Adipocyte (in vitro differentiated cells): ENCODE measurements around the gene VRK3.
"Not testable (repeated sequence)": the region's sequence is repeated elsewhere in the genome, so short reads cannot be mapped to it uniquely, and the experiment has no call there.

Source experiments
- DNase-seq: peaks from one replicate; pipeline ENCODE4 v3.0.0-alpha.2; 2015; ENCODE audit warnings: low read depth
- H3K27me3 ChIP-seq: replicated peaks from 2 replicates; pipeline ENCODE4 v1.7.0; 2013; ENCODE audit warnings: mild to moderate bottlenecking, low read length, moderate library complexity; ENCODE audit not compliant: control insufficient read depth, insufficient read depth
- H3K36me3 ChIP-seq: 2 replicates; pipeline ENCODE4 v1.7.0; 2013; ENCODE audit warnings: low read length, mild to moderate bottlenecking, moderate library complexity; ENCODE audit not compliant: control insufficient read depth, insufficient read depth, severe bottlenecking
- H3K4me1 ChIP-seq: 2 replicates; pipeline ENCODE4 v1.7.0; 2013; ENCODE audit warnings: mild to moderate bottlenecking, low read length, moderate library complexity; ENCODE audit not compliant: control insufficient read depth, insufficient read depth
- H3K4me3 ChIP-seq: 2 replicates; pipeline ENCODE4 v1.7.0; 2013; ENCODE audit warnings: mild to moderate bottlenecking, low read length, moderate library complexity
- H3K9ac ChIP-seq: 2 replicates; pipeline ENCODE4 v1.7.0; 2013; ENCODE audit warnings: mild to moderate bottlenecking, low read length, moderate library complexity
- H3K9me3 ChIP-seq: 2 replicates; pipeline ENCODE4 v1.7.0; 2013; ENCODE audit warnings: mild to moderate bottlenecking, low read length, moderate library complexity; ENCODE audit not compliant: control insufficient read depth

Gene VRK3

GRCh38 chr19:49953416-49953815, 71.8 kb downstream of the VRK3 start:
- peaks cover 76% of the 10 kb centered on the region for H3K27me3 ChIP-seq
- DNase-seq, result no peak
- no peak overlapping the region for H3K4me3 ChIP-seq
- H3K36me3 ChIP-seq, result no peaks in the 10 kb centered on the region
- H3K9me3 ChIP-seq, result no peaks in the 10 kb centered on the region
- H3K4me1 ChIP-seq, result peaks cover 8% of the 10 kb centered on the region
- H3K9ac ChIP-seq, result no peak overlapping the region

GRCh38 chr19:49952906-49953305, 72.3 kb downstream of the VRK3 start:
- Histone ChIP-seq H3K4me1 (peaks cover 8% of the 10 kb centered on the region), H3K27me3 (peaks cover 79% of the 10 kb centered on the region), H3K36me3 (no peaks in the 10 kb centered on the region), H3K9ac (no peak overlapping the region), H3K9me3 (no peaks in the 10 kb centered on the region), H3K4me3 (no peak overlapping the region)
- no peak for DNase-seq

DNA sequence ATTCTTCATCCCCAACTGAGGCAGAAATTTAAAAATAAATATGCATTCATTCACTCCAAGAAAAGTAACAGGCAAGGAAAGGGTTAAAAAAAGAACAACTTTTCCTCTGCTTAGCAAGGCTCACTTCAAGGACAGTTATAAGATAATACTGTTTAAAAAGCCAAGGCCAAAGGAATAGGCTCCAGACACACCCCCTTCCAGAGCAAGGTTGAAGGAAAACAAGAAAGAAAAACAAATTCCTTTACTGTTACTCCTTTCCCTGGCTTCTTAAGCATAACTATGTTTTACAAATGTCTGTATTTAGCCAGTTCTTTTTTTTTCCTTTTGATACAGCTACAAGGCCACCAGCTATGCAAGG, 72.7 kb downstream of the VRK3 start:
- no peak for DNase-seq
- Histone ChIP-seq H3K36me3 (no peaks in the 10 kb centered on the region), H3K4me1 (peaks cover 8% of the 10 kb centered on the region), H3K27me3 (peaks cover 83% of the 10 kb centered on the region), H3K9ac (no peak overlapping the region), H3K4me3 (no peak overlapping the region), H3K9me3 (no peaks in the 10 kb centered on the region)

GRCh38 chr19:49951806-49952478, 73.2 kb downstream of the VRK3 start:
- Histone ChIP-seq H3K4me1 (peaks cover 8% of the 10 kb centered on the region), H3K9ac (no peak overlapping the region), H3K36me3 (no peaks in the 10 kb centered on the region), H3K4me3 (no peak overlapping the region), H3K27me3 (peaks cover 82% of the 10 kb centered on the region), H3K9me3 (no peaks in the 10 kb centered on the region)
- no peak for DNase-seq

- H3K36me3 ChIP-seq, result no peaks in the 10 kb centered on the region
- H3K9me3 ChIP-seq, result no peaks in the 10 kb centered on the region
- H3K4me1 ChIP-seq, result peaks cover 8% of the 10 kb centered on the region
- H3K4me3 ChIP-seq, result no peak overlapping the region
- no peak for DNase-seq
- peaks cover 81% of the 10 kb centered on the region for H3K27me3 ChIP-seq
- no peak overlapping the region for H3K9ac ChIP-seq
Measured at GRCh38 chr19:49950956-49951526, 74.1 kb downstream of the VRK3 start.

- H3K9ac ChIP-seq, result no peak overlapping the region
- H3K27me3 ChIP-seq, result peaks cover 78% of the 10 kb centered on the region
- no peak overlapping the region for H3K4me3 ChIP-seq
- H3K36me3 ChIP-seq, result no peaks in the 10 kb centered on the region
- peaks cover 8% of the 10 kb centered on the region for H3K4me1 ChIP-seq
- H3K9me3 ChIP-seq, result no peaks in the 10 kb centered on the region
- no peak for DNase-seq
Measured at GRCh38 chr19:49950590-49950948, 74.6 kb downstream of the VRK3 start.

DNA sequence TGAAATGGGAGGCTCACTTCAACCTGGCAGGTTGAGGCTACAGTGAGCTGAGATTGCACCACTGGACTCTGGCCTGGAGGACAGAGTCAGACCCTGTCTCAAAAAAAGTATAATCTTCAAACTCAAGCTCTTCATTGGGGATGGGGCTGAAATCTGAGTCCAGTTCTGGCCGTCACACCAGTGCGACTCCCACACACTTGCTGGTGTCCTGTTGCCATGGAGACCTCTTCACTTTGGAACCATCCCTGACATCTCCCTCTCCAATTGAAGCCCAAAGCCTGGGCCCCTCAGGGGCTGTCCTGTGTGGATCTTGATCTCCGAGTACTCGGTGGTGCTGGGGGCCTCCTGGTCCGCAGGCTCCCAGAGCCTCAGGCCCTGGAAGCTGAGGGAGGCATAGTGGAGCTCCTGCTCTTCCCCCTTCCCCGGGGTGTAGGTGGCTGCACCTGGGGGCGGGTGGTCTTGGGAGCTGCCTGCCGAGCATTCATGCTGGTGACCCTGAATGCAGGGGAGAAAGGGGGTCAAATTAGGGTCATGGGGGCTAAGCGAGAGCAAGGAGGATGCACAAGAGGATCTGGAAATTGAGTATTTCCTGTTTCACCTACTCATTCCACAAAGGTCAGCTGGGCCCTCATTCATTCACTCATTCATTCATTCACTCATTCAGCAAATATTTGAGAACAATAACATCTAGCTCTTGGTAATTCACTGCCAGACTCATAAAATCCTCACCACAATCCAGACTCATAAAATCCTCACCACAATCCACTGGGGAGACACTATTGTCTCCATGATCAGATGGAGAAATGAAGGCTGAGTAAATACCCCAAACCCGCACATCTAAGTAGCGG, 75.2 kb downstream of the VRK3 start:
- Histone ChIP-seq H3K27me3 (peaks cover 73% of the 10 kb centered on the region), H3K4me1 (peaks cover 8% of the 10 kb centered on the region)
- DNase-seq, result no peak

DNA sequence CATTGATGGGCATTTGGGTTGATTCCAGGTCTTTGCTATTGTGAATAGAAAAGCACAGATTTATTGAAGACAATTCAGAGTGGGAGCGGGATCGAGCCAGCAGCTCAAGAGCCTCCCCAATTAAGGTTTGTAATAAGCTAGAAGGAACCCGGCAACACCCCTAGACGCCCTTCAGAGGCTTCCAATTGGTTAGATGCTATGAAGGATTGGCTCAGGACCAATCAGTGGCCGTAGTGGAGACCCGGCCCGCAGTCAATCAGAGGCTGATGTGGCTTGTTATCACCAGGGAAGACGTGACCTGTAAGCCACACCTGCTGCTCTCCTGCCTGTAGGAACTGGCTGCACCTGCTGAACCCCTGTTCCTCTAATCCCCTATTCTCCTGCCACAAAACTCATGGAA, 78.8 kb downstream of the VRK3 start:
- Histone ChIP-seq H3K4me3 (no peak overlapping the region), H3K36me3 (no peaks in the 10 kb centered on the region), H3K27me3 (peaks cover 54% of the 10 kb centered on the region), H3K4me1 (no peaks in the 10 kb centered on the region), H3K9ac (no peak overlapping the region), H3K9me3 (no peaks in the 10 kb centered on the region)
- no peak for DNase-seq

More for the DNA sequence above, 75.2 kb downstream of the VRK3 start:
- Histone ChIP-seq H3K9ac (no peak overlapping the region), H3K36me3 (no peaks in the 10 kb centered on the region), H3K4me3 (no peak overlapping the region), H3K9me3 (no peaks in the 10 kb centered on the region)

DNA sequence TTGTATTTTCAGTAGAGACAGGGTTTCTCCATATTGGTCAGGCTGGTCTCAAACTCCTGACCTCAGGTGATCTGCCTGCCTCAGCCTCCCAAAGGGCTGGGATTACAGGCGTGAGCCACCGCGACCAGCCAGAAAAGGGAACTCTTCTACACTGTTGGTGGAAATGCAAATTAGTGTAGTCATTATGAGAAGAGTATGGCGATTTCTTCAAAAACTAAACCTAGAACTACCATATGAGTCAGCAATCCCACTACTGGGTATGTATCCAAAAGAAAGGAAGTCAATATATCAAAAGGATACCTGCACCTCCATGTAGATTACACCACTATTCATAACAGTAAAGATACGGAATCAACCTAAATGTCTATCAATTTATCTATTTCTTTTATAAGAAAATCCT, 80.6 kb downstream of the VRK3 start:
- peaks cover 37% of the 10 kb centered on the region for H3K27me3 ChIP-seq
- not testable (repeated sequence) for DNase-seq, H3K4me1 ChIP-seq, H3K9me3 ChIP-seq, H3K36me3 ChIP-seq, H3K4me3 ChIP-seq, H3K9ac ChIP-seq

DNA sequence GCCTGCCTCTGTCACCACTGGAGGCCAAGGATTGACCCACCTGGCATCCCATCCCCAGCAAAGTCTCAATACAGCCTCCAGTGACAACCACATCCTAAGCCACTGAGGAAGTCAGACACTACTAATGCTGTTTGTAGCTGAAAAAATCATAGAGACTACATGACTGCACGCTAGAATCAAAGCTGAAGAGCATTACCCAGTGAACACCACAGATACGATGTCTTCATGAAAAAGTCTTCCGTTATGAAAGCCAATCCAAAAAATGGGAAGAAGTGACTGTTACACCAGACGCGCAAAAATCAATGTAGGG, 84.7 kb downstream of the VRK3 start:
- Histone ChIP-seq H3K4me1 (no peaks in the 10 kb centered on the region), H3K4me3 (no peak overlapping the region), H3K27me3 (peaks cover 13% of the 10 kb centered on the region), H3K9ac (no peak overlapping the region), H3K9me3 (no peaks in the 10 kb centered on the region), H3K36me3 (no peaks in the 10 kb centered on the region)
- DNase-seq, result no peak

DNA sequence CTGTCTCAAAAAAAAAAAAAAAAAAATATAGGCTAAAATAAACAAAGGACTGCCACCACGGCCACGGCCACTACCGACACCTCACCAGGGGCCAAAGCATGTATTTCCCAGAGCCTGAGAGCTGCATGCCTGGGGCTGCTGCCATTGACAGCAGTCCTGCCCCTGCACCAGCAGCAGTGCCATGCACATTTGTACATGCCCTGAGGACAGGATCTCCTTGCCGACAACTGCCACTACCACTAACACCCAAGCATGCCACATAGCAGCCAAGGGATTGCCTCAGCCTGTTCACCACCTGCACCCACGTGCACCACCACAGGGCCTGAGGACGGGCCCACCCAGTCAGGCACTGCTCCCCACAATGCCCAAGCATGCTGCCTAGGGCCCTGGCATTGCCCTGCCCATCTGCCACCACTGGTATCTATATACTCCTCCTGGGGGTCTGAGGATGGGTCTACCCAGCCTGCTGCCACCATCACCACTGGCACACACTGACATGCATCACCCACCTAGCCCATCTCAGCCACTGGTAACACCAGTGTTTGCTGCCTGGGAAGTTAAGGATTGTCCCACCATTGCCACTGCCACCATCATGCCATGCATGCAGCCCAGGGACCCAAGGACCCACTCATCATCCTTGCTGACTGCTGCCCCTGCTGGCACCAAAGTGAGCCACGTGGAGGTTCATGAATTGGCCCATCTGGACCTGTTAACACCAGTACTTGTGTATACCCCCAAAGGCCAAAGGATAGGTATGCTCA, 85.3 kb downstream of the VRK3 start:
- Histone ChIP-seq H3K4me1 (no peaks in the 10 kb centered on the region), H3K4me3 (no peak overlapping the region)
- no peak for DNase-seq

More for the DNA sequence above, 85.3 kb downstream of the VRK3 start:
- H3K9me3 ChIP-seq, result no peaks in the 10 kb centered on the region
- H3K36me3 ChIP-seq, result no peaks in the 10 kb centered on the region
- no peak overlapping the region for H3K9ac ChIP-seq
- H3K27me3 ChIP-seq, result peaks cover 13% of the 10 kb centered on the region
